ENCODE measurements around the gene CHRNA4.
"Not testable (repeated sequence)": the region's sequence is repeated elsewhere in the genome, so short reads cannot be mapped to it uniquely, and the experiment has no call there.

CHRNA4 gene

DNA sequence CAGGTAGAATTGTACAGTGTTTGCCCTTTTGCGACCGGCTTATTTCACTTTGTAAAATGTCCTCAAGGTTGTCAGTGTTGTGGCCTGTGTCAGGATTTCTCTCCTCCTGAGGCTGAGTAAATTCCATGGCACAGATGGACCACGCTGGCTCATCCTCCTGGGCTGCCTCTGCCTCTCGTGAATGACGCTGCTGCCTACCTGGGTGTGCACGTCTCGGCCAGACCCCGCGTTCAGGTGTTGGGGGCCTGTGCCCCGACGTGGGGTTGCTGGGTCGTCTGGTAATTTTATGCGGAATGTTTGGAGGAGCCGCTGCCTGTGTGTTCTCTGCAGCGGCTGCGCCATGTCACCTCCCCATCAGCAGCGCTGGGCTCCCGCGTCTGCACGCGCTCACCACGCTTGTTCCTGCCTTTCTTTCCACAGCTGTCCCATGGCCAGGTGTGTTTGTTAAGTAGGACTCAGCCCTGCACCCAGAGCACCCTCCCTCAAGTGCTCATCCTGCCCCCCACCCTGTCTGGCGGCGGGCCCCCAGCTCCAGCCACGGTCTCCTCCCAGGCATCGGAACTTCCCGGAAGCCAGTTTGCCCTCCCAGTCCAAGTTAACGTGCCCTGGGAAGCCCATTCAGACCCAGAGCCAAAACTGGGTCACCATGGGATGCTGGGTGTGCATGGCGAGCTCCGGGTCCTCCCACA is 36.1 kb upstream of the CHRNA4 start:
- DNase-seq = no peak

DNA sequence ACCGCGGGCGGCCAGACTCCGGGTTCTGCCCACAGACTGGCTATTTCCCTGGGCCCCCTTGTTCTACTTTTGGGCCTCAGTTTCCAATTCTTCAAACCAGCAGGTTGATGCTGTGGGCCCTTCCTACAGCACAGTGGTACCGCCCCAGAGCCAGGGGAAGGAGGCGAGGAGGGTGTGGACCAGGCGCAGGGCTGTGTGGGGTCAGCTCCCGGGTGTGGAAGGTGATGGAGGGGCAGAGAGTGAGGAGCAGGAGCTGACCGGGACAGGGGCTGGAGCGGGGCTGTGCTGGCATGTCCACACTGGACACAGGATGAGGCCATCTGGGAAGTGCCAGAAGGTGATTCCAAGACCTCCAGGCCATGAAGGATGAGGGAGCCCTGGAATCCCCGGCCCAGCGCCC is 35.2 kb upstream of the CHRNA4 start:
- no peak for DNase-seq

- no peak for DNase-seq
Observed at GRCh38 chr20:63395723-63396122, 34.6 kb upstream of the CHRNA4 start.

DNA sequence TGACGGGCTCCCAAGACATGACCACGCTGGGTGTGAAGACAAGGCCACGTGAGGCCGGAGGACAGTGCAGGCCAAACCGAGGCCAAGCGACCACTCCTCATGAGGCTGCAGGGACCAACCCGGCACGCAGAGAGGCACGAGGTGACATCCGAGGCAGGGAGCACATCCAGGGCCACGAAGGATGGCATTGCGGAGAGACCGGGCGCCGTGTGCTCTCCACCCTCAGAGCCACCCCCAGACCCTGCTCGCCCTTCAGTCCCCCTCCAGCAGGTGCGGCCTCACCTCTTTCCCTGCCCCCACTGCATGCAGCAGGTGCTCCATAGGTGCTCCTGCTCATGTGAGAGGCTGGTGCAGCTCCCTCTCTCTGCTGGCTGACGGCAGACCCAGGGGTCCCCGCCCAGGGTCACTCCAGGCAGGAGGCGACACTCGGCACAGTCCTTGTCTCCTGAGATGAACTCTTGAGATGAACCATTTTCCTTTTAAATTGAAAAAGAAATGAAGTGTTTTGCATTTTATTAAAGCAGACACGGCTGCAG is 33.8 kb upstream of the CHRNA4 start:
- DNase-seq = no peak

GRCh38 chr20:63394069-63394919 is 33.1 kb upstream of the CHRNA4 start:
- DNase-seq = no peak

- no peak for DNase-seq
Observed at GRCh38 chr20:63393566-63393965, 32.4 kb upstream of the CHRNA4 start.

DNA sequence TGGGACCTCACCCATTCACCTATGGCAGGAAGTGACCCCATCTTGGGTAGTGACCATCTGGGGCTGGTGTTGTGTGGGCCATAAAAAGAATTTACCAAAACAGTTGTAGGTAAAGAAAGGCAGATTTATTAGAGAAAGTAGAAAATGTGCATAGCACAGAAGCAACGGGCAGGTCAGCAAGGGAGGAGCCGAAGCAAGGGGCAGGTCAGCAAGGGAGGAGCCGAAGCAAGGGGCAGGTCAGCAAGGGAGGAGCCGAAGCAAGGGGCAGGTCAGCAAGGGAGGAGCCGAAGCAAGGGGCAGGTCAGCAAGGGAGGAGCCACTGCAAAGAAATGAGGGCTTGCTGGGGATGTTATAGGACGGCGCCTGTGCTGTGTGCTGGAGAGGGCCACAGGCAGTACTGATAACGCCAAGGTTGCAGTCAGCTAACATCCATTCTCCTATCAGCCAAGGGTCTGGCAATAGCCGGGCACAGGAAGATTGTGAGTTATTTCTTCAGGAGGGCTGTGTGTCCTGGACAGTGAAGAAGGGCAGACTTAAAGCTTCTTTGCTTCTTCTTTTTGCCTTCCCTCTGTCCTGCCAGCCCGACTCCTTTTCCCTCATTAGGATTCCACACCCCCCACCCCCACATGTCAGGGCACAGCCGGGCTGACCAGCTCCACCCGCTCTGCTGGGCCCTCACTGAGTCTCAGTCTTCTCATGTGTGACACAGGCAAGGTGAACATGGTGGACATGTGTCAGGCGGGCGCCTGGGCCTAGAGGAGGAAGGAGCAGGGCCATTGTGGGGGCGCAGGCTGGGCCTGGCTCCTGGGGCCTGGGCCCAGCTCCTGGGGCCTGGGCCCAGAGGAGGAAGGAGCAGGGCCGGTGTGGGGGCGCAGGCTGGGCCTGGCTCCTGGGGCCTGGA is 31.6 kb upstream of the CHRNA4 start:
- no peak for DNase-seq

- no peak for DNase-seq
Observed at GRCh38 chr20:63387917-63388316, 26.8 kb upstream of the CHRNA4 start.

DNA sequence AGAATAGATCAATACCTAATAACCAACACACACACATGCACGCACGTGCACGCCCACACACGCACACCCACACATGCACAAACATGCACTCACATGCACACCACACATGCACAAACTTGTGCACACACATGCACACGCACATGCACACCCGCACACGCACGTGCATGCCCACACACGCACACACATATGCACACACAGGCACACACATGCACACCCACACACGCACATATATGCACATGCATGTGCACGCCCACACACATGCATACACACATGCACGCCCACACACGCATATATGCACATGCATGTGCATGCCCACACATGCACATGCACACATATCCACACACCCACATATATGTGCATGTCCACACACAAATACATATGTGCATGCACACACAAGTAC is 26.2 kb upstream of the CHRNA4 start:
- no peak for DNase-seq

GRCh38 chr20:63386491-63386890 is 25.3 kb upstream of the CHRNA4 start:
- no peak for DNase-seq

GRCh38 chr20:63385819-63386218 is 24.7 kb upstream of the CHRNA4 start:
- no peak for DNase-seq

DNA sequence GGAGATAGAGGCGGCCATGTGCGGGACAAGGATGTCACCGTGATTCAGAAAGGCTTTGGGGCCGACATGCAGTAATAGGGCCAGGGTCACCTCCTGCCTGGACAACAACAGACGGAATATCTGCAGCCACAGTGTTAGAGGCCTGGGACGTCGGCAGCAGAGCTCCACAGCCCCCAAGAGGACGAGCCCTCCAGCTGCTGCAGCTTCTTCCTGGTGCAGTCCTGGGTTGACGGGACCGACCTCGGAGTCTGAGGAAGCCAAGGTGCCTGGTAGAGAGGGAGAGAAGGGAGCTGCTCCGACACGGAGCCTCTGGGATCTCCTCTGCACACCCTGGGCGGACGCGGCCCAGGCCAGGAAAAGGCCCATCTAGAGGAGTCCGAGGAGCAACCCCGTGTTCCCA is 23.2 kb upstream of the CHRNA4 start:
- no peak for DNase-seq

DNA sequence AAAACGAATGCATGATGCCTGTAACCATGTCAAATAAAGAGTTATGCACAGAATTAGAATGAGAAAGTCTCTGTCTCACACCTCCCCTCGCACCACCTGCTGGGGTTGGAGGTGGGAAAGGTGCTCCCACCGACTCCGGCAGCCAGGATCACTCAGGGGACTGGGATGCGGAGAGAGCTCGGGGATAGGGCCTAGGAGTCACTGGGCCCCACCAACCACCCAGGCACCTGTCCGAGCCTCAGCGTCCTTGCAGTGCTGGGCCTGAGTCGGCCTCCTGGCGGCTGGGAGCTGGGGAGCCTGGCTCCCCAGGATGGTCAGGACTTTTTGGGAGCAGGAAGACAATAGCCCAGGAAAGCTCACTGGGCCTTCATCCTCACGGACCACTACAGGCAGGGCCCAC is 22.4 kb upstream of the CHRNA4 start:
- no peak for DNase-seq

GRCh38 chr20:63382551-63383300 is 21.6 kb upstream of the CHRNA4 start:
- DNase-seq = no peak

DNA sequence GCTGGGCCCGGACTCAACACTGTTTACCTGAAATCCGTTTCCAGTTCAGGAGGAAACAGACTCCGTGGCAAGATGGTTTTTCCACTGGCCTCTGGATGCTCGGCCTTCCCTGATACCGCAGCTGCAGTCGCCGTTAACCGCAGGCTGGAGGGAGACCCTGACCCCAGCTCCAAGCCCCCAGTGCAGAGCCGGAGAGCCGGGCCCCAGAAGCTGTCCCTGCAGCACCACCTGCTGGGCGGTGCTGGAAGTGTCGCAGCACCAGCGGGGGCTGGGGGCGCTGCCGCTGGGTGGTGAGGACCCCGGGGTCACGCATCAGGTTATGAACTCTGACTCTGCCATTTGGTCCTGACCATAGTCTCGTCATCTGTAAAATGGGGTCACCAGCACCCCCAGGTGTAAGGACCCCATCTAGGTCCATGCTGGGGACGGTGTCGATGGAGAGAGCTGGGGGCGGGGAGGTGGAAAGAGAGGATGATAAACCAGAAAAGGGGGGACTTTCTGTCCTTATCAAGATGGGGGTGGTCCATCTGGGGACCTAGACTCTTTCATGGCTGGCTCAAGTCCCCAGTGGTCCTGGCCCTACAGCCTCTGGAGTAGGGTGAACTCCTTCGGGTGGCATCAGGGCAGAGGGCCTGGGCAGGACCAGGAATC is 20.8 kb upstream of the CHRNA4 start:
- no peak for DNase-seq

- DNase-seq = no peak
Observed at GRCh38 chr20:63380346-63380870, 19.3 kb upstream of the CHRNA4 start.

- not testable (repeated sequence) for DNase-seq
Observed at GRCh38 chr20:63379872-63380271, 18.7 kb upstream of the CHRNA4 start.

GRCh38 chr20:63379296-63379695 is 18.1 kb upstream of the CHRNA4 start:
- no peak for DNase-seq

GRCh38 chr20:63378626-63379025 is 17.5 kb upstream of the CHRNA4 start:
- no peak for DNase-seq

GRCh38 chr20:63377951-63378381 is 16.8 kb upstream of the CHRNA4 start:
- DNase-seq = no peak

GRCh38 chr20:63377256-63377941 is 16.2 kb upstream of the CHRNA4 start:
- DNase-seq = no peak
